Measurements from ENCODE around the gene KRT1. TPM values are rescaled to one million over a fixed set of nuclear protein-coding genes. Genes with fewer than 3 reads are reported as not detected.

Gene KRT1
- total RNA-seq, 1 donor from 2014 or later = not detected

DNA sequence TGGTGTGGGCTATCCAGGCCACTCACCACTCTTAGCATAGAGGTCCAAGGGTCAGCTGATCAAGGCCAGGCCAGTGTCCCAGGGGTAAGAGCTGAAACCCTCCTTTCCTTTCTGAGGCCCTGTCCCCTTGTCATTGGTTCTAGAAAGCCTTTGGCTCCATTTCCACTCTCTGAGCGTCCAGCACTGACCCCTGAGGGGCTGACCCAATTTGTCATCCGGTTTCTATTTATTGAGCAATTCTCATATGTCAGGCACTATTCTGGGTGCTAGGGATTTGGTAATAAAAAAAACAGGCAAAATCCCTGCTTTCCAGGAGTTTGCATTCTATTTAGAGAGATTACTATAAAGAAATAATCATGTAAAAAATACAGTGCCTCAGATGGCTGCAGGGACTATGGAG is 19.8 kb upstream of the KRT1 start:
- TF ChIP-seq, protein P1, sequence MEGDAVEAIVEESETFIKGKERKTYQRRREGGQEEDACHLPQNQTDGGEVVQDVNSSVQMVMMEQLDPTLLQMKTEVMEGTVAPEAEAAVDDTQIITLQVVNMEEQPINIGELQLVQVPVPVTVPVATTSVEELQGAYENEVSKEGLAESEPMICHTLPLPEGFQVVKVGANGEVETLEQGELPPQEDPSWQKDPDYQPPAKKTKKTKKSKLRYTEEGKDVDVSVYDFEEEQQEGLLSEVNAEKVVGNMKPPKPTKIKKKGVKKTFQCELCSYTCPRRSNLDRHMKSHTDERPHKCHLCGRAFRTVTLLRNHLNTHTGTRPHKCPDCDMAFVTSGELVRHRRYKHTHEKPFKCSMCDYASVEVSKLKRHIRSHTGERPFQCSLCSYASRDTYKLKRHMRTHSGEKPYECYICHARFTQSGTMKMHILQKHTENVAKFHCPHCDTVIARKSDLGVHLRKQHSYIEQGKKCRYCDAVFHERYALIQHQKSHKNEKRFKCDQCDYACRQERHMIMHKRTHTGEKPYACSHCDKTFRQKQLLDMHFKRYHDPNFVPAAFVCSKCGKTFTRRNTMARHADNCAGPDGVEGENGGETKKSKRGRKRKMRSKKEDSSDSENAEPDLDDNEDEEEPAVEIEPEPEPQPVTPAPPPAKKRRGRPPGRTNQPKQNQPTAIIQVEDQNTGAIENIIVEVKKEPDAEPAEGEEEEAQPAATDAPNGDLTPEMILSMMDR (conservative IDR thresholded peaks at IDR 0.05; ENCODE audit: low read depth, low read length) = no peak

DNA sequence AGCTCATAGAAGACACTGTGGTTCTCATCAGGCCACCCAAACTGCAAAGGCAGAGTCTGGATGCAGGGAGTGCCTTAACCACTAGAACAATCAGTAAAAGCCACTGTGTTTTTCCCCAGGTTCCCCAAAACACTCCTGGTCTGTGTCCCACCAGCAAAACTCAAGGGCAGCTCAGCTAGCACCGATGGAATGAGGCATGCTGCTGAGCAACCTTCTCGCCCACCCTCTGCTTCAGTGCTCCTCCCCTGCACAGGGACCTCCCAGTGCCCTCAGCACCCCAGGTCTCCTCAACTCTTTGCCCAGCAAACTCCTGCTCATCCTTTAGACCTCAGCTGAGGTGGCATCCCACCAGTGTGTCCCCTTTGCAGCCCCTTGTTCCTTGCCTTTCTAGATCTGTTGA is 19.2 kb upstream of the KRT1 start:
- TF ChIP-seq, protein P1 (conservative IDR thresholded peaks at IDR 0.05; ENCODE audit: low read depth, low read length) = no peak
- DNase-seq (ENCODE audit: low read depth) = no peak
- H3K4me3 ChIP-seq (ENCODE audit: low read depth, low read length) = no peak overlapping the region

More for the DNA sequence above, 19.8 kb upstream of the KRT1 start:
- H3K4me3 ChIP-seq (ENCODE audit: low read depth, low read length) = no peak overlapping the region
- no peak for DNase-seq (ENCODE audit: low read depth)

DNA sequence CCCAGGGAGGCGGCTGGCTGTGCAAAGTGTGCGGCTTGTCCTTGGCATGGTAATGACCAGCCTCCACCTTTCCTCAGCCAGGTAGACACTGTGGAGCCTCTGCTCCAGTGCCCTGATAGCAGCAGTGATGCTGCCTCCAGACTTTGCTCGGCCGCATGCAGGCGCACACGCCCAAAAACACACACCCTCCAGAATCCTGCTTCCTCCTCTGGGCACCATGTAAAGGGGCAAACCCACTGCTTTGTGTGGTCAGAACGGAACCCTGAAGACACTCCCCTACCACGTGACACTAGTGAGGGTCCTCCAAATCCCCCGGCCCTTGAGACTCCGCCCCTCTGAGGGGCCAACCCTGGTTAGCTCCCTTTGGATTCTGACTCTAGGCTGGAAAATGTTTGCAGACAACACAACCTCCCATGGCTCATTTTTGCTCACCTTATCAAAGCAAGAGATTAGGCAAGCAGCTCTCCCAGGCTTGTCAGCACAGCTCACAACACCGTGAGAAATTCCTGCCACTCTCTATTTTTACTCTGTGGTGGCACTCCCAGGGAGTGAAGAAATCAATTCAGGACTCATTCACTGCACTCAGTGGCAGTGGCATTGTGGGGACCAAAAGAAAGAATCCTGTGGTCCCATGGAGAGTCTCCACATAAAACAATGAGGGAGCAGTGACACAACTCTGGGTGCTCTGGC is 18.6 kb upstream of the KRT1 start:
- DNase-seq (ENCODE audit: low read depth) = no peak
- no peak overlapping the region for H3K4me3 ChIP-seq (ENCODE audit: low read depth, low read length)
- TF ChIP-seq, protein P1 (conservative IDR thresholded peaks at IDR 0.05; ENCODE audit: low read depth, low read length) = no peak

DNA sequence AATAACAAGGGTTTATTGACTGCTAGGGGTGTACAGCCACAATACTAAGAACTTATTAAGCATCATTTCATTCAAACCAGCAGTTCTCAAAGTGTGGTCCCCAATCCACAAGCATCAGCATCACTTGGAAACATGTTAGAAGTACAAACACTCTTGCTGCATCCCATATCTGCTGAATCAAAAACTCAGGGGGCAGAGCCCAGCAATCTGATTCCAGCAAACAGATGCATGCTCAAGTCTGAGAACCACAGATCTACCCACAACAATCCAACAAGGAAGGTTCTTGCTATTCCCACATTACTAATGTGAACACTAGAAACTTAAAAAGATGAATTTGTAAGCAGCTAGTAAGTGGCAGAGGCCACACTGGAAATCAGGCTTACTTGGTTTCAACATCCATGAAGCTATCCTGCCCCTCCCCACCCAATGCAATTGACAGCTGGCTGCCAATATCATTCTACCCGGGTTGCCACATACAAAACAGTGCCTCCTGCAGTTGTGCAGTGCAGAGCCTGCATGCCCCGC is 16.9 kb upstream of the KRT1 start:
- no peak overlapping the region for H3K4me3 ChIP-seq (ENCODE audit: low read depth, low read length)
- TF ChIP-seq, protein P1 (conservative IDR thresholded peaks at IDR 0.05; ENCODE audit: low read depth, low read length) = no peak
- no peak for DNase-seq (ENCODE audit: low read depth)

DNA sequence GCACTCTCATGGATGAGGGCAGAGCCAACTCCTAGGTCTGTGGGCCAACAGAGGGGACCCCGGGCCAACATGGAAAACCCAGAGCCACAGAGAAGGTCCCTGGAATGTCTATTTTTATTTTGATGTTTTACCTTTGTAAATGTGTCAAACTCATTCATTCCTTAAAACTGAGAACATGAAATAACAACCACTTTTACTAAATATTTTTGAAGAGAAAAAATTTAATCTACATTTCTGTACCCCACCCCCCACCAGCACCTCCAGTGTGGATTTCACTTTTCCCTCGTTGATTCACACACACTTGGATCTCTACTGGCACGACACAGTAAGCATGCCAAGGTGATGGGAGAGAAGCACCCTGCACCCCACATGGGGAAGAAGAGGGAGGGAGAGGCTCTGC is 16.4 kb upstream of the KRT1 start:
- DNase-seq (ENCODE audit: low read depth) = no peak
- no peak overlapping the region for H3K4me3 ChIP-seq (ENCODE audit: low read depth, low read length)
- TF ChIP-seq, protein P1 (conservative IDR thresholded peaks at IDR 0.05; ENCODE audit: low read depth, low read length) = no peak

DNA sequence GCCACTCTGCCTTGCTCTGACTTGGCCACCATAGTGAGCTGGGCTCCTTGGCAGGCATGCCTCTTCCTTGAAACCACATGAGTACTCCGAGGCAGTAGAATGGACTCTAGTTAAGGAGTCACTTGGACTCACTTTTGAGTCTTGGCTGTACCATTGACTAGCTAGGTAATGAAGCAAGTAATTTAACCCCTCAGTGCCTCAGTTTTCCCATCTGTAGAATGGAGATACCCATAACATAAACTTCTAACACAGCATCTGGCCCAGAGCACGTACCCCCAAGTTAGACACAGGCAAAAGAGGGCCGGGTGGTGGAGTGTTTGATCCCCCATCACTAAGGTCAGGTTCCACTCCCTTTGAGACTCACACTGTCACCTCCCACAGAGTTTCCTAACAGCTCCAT is 14.8 kb upstream of the KRT1 start:
- H3K4me3 ChIP-seq (ENCODE audit: low read depth, low read length) = no peak overlapping the region
- no peak for DNase-seq (ENCODE audit: low read depth)
- TF ChIP-seq, protein P1 (conservative IDR thresholded peaks at IDR 0.05; ENCODE audit: low read depth, low read length) = no peak

DNA sequence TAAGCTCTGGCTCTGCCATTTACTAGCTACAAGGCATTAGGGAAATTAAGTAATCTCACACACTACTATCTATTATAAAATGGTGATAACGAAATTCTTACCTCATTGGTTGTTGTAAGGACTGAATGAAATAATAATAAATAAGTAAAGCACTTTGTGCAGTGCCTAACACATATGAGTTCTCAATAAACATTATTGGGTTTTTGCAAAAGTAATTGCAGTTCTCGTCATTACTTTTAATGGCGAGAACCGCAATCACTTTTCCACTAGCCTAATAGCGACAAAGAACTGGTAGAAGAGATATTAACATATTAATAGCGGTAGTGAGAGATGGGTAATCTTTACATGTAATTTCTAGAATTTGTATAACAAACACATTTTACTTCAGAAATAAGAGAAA is 13.9 kb upstream of the KRT1 start:
- TF ChIP-seq, protein P1 (conservative IDR thresholded peaks at IDR 0.05; ENCODE audit: low read depth, low read length) = no peak
- DNase-seq (ENCODE audit: low read depth) = no peak
- no peak overlapping the region for H3K4me3 ChIP-seq (ENCODE audit: low read depth, low read length)
